HEK293 (cell line): ENCODE measurements around the gene ATP5IF1.

Experiments used
- CTCF ChIA-PET: fragments of 350-600 bp; formaldehyde crosslinking; extraction: SDS; loops from one replicate; lab custom pipeline; 2021; ENCODE audit warnings: antibody characterized with exemption; lab: Yijun Ruan, JAX
- POLR2A ChIA-PET: fragments of 300-600 bp; formaldehyde crosslinking; extraction: SDS; loops from one replicate; lab custom pipeline; 2020; ENCODE audit warnings: antibody characterized with exemption, inconsistent platforms; lab: Yijun Ruan, JAX
- H3K27ac ChIP-seq: fragments of 200-500 bp; sonication (Bioruptor generic); 2 replicates; pipeline ENCODE4 v1.5.1; 2014; ENCODE audit warnings: low read depth, low read length, control low read depth, inconsistent platforms; ENCODE audit errors: extremely low read depth
- H3K36me3 ChIP-seq, 2 experiments: fragments of 200-500 bp in 1 of 2; sonication (Bioruptor generic) in 1 of 2; 1 replicate in 1 of 2; 2 replicates in 1 of 2; pipeline ENCODE4 v1.5.1; 2014 to 2017; ENCODE audit warnings: inconsistent platforms in 2 of 2, low read length in 2 of 2; ENCODE audit not compliant: control insufficient read depth in 2 of 2, insufficient read depth in 1 of 2
- H3K4me1 ChIP-seq: fragments of 200-500 bp; sonication (Bioruptor generic); 2 replicates; pipeline ENCODE4 v1.5.1; 2014; ENCODE audit warnings: mild to moderate bottlenecking, low read length, inconsistent platforms; ENCODE audit not compliant: control insufficient read depth, insufficient read depth
- H3K4me3 ChIP-seq: 2 replicates; pipeline ENCODE4 v1.5.1; 2011; ENCODE audit warnings: low read depth, mild to moderate bottlenecking, control low read depth, low read length, moderate library complexity
- H3K9me3 ChIP-seq: fragments of 200-500 bp; sonication (Bioruptor generic); 2 replicates; pipeline ENCODE4 v1.5.1; 2014; ENCODE audit warnings: low read depth, low read length, inconsistent platforms; ENCODE audit not compliant: control insufficient read depth, insufficient read depth
- PRDM1 ChIP-seq: fragments of 450-650 bp; formaldehyde crosslinking; IDR thresholded peaks from 2 replicates; pipeline ENCODE4; 2016; ENCODE audit warnings: missing biosample characterization, missing genetic modification characterization
- REPIN1 ChIP-seq: fragments of 450-650 bp; formaldehyde crosslinking; IDR thresholded peaks from 2 replicates; pipeline ENCODE4 v1.5.1; 2017; ENCODE audit warnings: missing biosample characterization, missing genetic modification characterization, low read depth
- SALL2 ChIP-seq: fragments of 450-650 bp; formaldehyde crosslinking; IDR thresholded peaks from 2 replicates; pipeline ENCODE4 v1.5.0; 2017; ENCODE audit warnings: missing biosample characterization, mild to moderate bottlenecking, missing genetic modification characterization, borderline replicate concordance
- SCRT1 ChIP-seq: fragments of 450-650 bp; formaldehyde crosslinking; IDR thresholded peaks from 2 replicates; pipeline ENCODE4 v1.5.1; 2016; ENCODE audit warnings: missing biosample characterization, missing genetic modification characterization, borderline replicate concordance
- SCRT2 ChIP-seq: fragments of 450-650 bp; formaldehyde crosslinking; IDR thresholded peaks from 2 replicates; pipeline ENCODE4 v1.5.1; 2016; ENCODE audit warnings: missing biosample characterization, missing genetic modification characterization
- TRIM28 ChIP-seq: IDR thresholded peaks from 2 replicates; pipeline ENCODE4 v1.6.1; 2011; ENCODE audit warnings: low read length, control low read depth, borderline replicate concordance
- ZNF10 ChIP-seq: fragments of 450-650 bp; formaldehyde crosslinking; IDR thresholded peaks from 2 replicates; pipeline ENCODE4 v1.5.1; 2017; ENCODE audit warnings: missing biosample characterization, missing genetic modification characterization
- ZNF248 ChIP-seq: fragments of 450-650 bp; formaldehyde crosslinking; IDR thresholded peaks from 2 replicates; pipeline ENCODE4 v1.5.1; 2017; ENCODE audit warnings: missing biosample characterization, missing genetic modification characterization
- ZNF335 ChIP-seq: fragments of 450-650 bp; formaldehyde crosslinking; conservative IDR thresholded peaks from 2 replicates; pipeline ENCODE4 v1.5.1; 2016; ENCODE audit warnings: missing biosample characterization, missing genetic modification characterization
- ZNF350 ChIP-seq: fragments of 450-650 bp; formaldehyde crosslinking; IDR thresholded peaks from 2 replicates; pipeline ENCODE4 v1.5.0; 2017; ENCODE audit warnings: missing biosample characterization, mild to moderate bottlenecking, missing genetic modification characterization
- ZNF366 ChIP-seq: fragments of 450-650 bp; formaldehyde crosslinking; conservative IDR thresholded peaks from 2 replicates; pipeline ENCODE4 v1.5.1; 2016; ENCODE audit warnings: missing biosample characterization, missing genetic modification characterization
- ZNF37A ChIP-seq: fragments of 450-650 bp; IDR thresholded peaks from 2 replicates; pipeline ENCODE4 v1.5.1; 2018; ENCODE audit warnings: missing biosample characterization, missing genetic modification characterization
- ZNF394 ChIP-seq: fragments of 450-650 bp; formaldehyde crosslinking; IDR thresholded peaks from 2 replicates; pipeline ENCODE4 v1.5.1; 2016; ENCODE audit warnings: missing biosample characterization, missing genetic modification characterization, mild to moderate bottlenecking, moderate library complexity, borderline replicate concordance
- ZNF423 ChIP-seq: fragments of 450-650 bp; formaldehyde crosslinking; IDR thresholded peaks from 2 replicates; pipeline ENCODE4 v1.5.1; 2016; ENCODE audit warnings: missing biosample characterization, missing genetic modification characterization
- ZNF548 ChIP-seq: fragments of 450-650 bp; formaldehyde crosslinking; IDR thresholded peaks from 2 replicates; pipeline ENCODE4 v1.5.1; 2016; ENCODE audit warnings: missing biosample characterization, missing genetic modification characterization
- ZNF654 ChIP-seq: fragments of 450-650 bp; formaldehyde crosslinking; IDR thresholded peaks from 2 replicates; pipeline ENCODE4 v1.5.1; 2016; ENCODE audit warnings: low read depth, missing biosample characterization, missing genetic modification characterization
- ZNF660 ChIP-seq: fragments of 450-650 bp; IDR thresholded peaks from 2 replicates; pipeline ENCODE4 v1.5.1; 2018; ENCODE audit warnings: missing biosample characterization, mild to moderate bottlenecking, missing genetic modification characterization
- ZNF701 ChIP-seq: fragments of 450-650 bp; formaldehyde crosslinking; IDR thresholded peaks from 2 replicates; pipeline ENCODE4 v1.5.1; 2016; ENCODE audit warnings: missing biosample characterization, missing genetic modification characterization
- ZNF776 ChIP-seq: fragments of 450-650 bp; formaldehyde crosslinking; IDR thresholded peaks from 2 replicates; pipeline ENCODE4 v1.5.0; 2017; ENCODE audit warnings: missing biosample characterization, missing genetic modification characterization, borderline replicate concordance
- TF ChIP-seq, protein P1 (sequence below): fragments of 450-650 bp; formaldehyde crosslinking; conservative IDR thresholded peaks from 2 replicates; pipeline ENCODE4 v1.5.1; 2016; ENCODE audit warnings: low read depth, missing biosample characterization, missing genetic modification characterization
- TF ChIP-seq, protein P2 (sequence below): fragments of 450-650 bp; formaldehyde crosslinking; IDR thresholded peaks from 2 replicates; pipeline ENCODE4 v1.5.1; 2016; ENCODE audit warnings: missing biosample characterization, missing genetic modification characterization
- TF ChIP-seq, protein P3 (sequence below): fragments of 450-650 bp; formaldehyde crosslinking; IDR thresholded peaks from 2 replicates; pipeline ENCODE4 v1.5.1; 2016; ENCODE audit warnings: missing biosample characterization, missing genetic modification characterization
- TF ChIP-seq, protein P4 (sequence below): fragments of 450-650 bp; formaldehyde crosslinking; IDR thresholded peaks from 2 replicates; pipeline ENCODE4 v1.5.1; 2017; ENCODE audit warnings: missing biosample characterization, missing genetic modification characterization

The ATP5IF1 gene

DNA sequence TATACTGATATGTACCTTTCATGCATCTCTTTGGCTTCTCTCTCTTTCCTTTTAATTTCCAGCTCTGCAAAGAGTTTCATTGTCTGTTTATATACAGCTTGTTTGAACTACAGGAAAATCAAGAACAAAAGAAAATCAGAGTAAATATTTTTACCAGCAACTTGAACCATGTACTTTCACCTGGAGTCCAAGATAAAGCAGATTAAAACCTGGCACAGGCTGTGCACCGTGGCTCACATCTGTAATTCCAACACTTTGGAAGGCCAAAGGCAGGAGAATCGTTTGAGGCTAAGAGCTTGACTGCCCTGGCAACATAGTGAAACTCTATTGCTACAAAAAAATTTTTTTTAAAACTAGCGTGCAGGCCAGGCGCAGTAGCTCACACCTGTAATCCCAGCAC is 30.7 kb upstream of the ATP5IF1 start (continued):
- TF ChIP-seq TRIM28 (no peak), ZNF701 (no peak), ZNF335 (tag by site-specific recombination) (no peak), ZNF548 (tag by site-specific recombination) (no peak), ZNF423 (no peak)
- TF ChIP-seq, protein P1, sequence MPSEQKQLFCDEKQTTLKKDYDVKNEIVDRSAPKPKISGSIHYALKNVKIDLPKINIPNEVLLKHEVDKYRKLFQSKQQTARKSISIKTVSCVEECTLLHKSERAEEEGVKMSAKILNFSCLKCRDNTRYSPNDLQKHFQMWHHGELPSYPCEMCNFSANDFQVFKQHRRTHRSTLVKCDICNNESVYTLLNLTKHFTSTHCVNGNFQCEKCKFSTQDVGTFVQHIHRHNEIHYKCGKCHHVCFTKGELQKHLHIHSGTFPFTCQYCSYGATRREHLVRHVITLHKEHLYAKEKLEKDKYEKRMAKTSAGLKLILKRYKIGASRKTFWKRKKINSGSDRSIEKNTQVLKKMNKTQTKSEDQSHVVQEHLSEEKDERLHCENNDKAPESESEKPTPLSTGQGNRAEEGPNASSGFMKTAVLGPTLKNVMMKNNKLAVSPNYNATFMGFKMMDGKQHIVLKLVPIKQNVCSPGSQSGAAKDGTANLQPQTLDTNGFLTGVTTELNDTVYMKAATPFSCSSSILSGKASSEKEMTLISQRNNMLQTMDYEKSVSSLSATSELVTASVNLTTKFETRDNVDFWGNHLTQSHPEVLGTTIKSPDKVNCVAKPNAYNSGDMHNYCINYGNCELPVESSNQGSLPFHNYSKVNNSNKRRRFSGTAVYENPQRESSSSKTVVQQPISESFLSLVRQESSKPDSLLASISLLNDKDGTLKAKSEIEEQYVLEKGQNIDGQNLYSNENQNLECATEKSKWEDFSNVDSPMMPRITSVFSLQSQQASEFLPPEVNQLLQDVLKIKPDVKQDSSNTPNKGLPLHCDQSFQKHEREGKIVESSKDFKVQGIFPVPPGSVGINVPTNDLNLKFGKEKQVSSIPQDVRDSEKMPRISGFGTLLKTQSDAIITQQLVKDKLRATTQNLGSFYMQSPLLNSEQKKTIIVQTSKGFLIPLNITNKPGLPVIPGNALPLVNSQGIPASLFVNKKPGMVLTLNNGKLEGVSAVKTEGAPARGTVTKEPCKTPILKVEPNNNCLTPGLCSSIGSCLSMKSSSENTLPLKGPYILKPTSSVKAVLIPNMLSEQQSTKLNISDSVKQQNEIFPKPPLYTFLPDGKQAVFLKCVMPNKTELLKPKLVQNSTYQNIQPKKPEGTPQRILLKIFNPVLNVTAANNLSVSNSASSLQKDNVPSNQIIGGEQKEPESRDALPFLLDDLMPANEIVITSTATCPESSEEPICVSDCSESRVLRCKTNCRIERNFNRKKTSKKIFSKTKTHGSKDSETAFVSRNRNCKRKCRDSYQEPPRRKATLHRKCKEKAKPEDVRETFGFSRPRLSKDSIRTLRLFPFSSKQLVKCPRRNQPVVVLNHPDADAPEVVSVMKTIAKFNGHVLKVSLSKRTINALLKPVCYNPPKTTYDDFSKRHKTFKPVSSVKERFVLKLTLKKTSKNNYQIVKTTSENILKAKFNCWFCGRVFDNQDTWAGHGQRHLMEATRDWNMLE: no peak

DNA sequence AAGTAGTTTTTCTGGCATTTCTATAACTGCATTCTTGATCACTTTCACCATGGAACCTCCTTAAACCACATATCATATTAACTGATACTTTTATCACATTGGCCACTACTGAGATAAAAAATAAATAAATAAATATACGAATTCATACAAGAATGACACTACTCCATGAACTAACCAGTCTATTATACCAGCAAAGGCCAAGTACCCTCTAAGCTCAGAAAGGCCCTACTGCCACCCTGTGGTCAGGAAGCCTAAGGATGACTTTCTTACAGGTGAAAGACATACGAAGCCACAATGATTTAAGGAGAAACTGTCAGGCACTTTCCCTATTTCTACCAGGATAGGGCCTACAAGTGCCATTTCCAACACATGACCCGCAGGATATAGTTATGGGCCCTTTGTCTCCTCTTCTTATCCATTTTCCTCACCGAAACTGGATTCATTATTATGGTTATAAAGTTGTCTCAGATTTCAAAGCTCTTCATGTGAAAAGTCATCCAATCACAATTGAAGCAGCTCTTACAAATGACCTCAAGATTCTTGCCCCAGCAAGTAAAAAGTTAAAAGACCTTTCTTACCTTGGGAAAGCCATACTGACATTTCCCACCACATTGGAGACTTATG is 27.0 kb upstream of the ATP5IF1 start:
- POLR2A ChIA-PET: interaction anchor here (0.6 to 1.5 kb wide), 5 partner anchors 27 to 352 kb away, joined by 3 to 5 read pairs (median 4); partner anchors contain the start of genes ATP5IF1 and EYA3
- no peak for TF ChIP-seq ZNF366 (tag by site-specific recombination)
- peak; percentile 74 for TF ChIP-seq ZNF654 (tag by site-specific recombination)
- TF ChIP-seq PRDM1 (tag by site-specific recombination): peak; percentile 96
- TF ChIP-seq SALL2 (tag by site-specific recombination): no peak
- TF ChIP-seq, protein P2, sequence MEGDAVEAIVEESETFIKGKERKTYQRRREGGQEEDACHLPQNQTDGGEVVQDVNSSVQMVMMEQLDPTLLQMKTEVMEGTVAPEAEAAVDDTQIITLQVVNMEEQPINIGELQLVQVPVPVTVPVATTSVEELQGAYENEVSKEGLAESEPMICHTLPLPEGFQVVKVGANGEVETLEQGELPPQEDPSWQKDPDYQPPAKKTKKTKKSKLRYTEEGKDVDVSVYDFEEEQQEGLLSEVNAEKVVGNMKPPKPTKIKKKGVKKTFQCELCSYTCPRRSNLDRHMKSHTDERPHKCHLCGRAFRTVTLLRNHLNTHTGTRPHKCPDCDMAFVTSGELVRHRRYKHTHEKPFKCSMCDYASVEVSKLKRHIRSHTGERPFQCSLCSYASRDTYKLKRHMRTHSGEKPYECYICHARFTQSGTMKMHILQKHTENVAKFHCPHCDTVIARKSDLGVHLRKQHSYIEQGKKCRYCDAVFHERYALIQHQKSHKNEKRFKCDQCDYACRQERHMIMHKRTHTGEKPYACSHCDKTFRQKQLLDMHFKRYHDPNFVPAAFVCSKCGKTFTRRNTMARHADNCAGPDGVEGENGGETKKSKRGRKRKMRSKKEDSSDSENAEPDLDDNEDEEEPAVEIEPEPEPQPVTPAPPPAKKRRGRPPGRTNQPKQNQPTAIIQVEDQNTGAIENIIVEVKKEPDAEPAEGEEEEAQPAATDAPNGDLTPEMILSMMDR (tag by site-specific recombination): 0 out of 2 replicates have a peak, but pooled peaks have one; percentile 28
- peak; percentile 47 for TF ChIP-seq SCRT2 (tag by site-specific recombination)
- TF ChIP-seq SCRT1 (tag by site-specific recombination): peak; percentile 43; the same call in 1 of the 2 replicates
- TF ChIP-seq REPIN1 (tag by site-specific recombination): peak; percentile 34; the same call in 1 of the 2 replicates
- TF ChIP-seq ZNF660: peak; percentile 64; the same call in 1 of the 2 replicates
- TF ChIP-seq, all 188 proteins: peak for 7
- CTCF ChIA-PET: interaction anchor here (0.5 to 3.9 kb wide), 24 partner anchors 9 to 989 kb away, joined by 3 to 90 read pairs (median 3); partner anchors contain the start of genes ATP5IF1 and EYA3
- H3K4me3 ChIP-seq: no peak overlapping the region
- no peaks in the 10 kb centered on the region for H3K4me1 ChIP-seq
- peaks cover 51 to 89% of the 10 kb centered on the region in 2 experiments for H3K36me3 ChIP-seq
- no peaks in the 10 kb centered on the region for H3K9me3 ChIP-seq
- no peak overlapping the region for H3K27ac ChIP-seq

DNA sequence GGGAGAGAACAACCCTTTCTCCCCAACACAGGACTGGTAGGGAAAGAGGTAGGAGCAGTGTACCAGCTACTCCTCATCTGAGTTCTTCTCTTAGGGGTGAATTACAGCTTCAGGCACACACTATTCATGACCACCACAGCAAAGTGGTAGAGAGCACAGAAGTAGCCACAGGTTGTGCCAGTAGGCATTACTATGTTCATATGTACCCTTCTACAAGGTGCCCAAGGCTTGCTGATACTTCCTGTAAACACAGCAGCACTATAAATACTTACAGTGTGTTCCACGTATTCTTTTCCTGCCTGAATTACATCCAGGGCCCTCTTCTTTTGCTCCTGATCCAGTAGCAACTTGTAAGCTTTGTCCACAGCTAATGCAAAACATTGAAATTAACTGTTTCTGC is 26.2 kb upstream of the ATP5IF1 start:
- Histone ChIP-seq H3K9me3 (no peaks in the 10 kb centered on the region), H3K4me1 (no peaks in the 10 kb centered on the region), H3K27ac (no peak overlapping the region), H3K4me3 (no peak overlapping the region), H3K36me3 (peaks cover 48 to 87% of the 10 kb centered on the region in 2 experiments)
- ChIA-PET POLR2A (interaction anchor here (1.0 kb wide), 1 partner anchor 26 kb away, joined by 3 read pairs; the partner anchor contains the start of gene ATP5IF1), CTCF (interaction anchor here (0.5 to 3.9 kb wide), 18 partner anchors 10 to 395 kb away, joined by 3 to 90 read pairs (median 4); partner anchors contain the start of genes ATP5IF1 and EYA3)
- TF ChIP-seq ZNF248 (no peak), ZNF350 (tag by site-specific recombination) (no peak), ZNF37A (tag by site-specific recombination) (no peak), ZNF10 (tag by site-specific recombination) (no peak), ZNF394 (tag by site-specific recombination) (peak; percentile 70; the same call in 1 of the 2 replicates), ZNF776 (tag by site-specific recombination) (no peak)
- TF ChIP-seq, protein P3, sequence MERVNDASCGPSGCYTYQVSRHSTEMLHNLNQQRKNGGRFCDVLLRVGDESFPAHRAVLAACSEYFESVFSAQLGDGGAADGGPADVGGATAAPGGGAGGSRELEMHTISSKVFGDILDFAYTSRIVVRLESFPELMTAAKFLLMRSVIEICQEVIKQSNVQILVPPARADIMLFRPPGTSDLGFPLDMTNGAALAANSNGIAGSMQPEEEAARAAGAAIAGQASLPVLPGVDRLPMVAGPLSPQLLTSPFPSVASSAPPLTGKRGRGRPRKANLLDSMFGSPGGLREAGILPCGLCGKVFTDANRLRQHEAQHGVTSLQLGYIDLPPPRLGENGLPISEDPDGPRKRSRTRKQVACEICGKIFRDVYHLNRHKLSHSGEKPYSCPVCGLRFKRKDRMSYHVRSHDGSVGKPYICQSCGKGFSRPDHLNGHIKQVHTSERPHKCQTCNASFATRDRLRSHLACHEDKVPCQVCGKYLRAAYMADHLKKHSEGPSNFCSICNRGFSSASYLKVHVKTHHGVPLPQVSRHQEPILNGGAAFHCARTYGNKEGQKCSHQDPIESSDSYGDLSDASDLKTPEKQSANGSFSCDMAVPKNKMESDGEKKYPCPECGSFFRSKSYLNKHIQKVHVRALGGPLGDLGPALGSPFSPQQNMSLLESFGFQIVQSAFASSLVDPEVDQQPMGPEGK (tag by site-specific recombination): no peak
- TF ChIP-seq, protein P4, sequence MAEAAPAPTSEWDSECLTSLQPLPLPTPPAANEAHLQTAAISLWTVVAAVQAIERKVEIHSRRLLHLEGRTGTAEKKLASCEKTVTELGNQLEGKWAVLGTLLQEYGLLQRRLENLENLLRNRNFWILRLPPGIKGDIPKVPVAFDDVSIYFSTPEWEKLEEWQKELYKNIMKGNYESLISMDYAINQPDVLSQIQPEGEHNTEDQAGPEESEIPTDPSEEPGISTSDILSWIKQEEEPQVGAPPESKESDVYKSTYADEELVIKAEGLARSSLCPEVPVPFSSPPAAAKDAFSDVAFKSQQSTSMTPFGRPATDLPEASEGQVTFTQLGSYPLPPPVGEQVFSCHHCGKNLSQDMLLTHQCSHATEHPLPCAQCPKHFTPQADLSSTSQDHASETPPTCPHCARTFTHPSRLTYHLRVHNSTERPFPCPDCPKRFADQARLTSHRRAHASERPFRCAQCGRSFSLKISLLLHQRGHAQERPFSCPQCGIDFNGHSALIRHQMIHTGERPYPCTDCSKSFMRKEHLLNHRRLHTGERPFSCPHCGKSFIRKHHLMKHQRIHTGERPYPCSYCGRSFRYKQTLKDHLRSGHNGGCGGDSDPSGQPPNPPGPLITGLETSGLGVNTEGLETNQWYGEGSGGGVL (tag by site-specific recombination): no peak
